ENCODE data around the gene CMSS1. TPM values are rescaled to one million over a fixed set of nuclear protein-coding genes. Genes with fewer than 3 reads are reported as not detected.
"Not testable (repeated sequence)": the region's sequence is repeated elsewhere in the genome, so short reads cannot be mapped to it uniquely, and the experiment has no call there.

The CMSS1 gene
- total RNA-seq, 2 experiments from 2014 or later, result 42.1 to 42.6 TPM

GRCh38 chr3:99823723-99824711, 6.4 kb downstream of the CMSS1 start:
- H3K4me1 Mint-ChIP-seq (ENCODE audit: low read depth), result peaks cover 17% of the 10 kb centered on the region
- peak overlapping the region; percentile 22 for H3K27ac Mint-ChIP-seq
- H3K27me3 Mint-ChIP-seq (ENCODE audit: low read depth), result no peaks in the 10 kb centered on the region
- DNase-seq, result no peak
- no peaks in the 10 kb centered on the region for H3K9me3 Mint-ChIP-seq (ENCODE audit: insufficient read depth)
- H3K4me3 Mint-ChIP-seq, result no peak overlapping the region
- H3K36me3 Mint-ChIP-seq (ENCODE audit: low read depth), result peaks cover 6% of the 10 kb centered on the region
- ChIA-PET CTCF (interaction anchor here (0.9 to 5.1 kb wide), 3 partner anchors 8 to 437 kb away, joined by 4 to 35 read pairs (median 4); partner anchors contain the start of gene TBC1D23), POLR2A (interaction anchor here (0.5 kb wide), 1 partner anchor 1238 kb away, joined by 3 read pairs; no protein-coding TSS in a partner anchor)
- no peak for ATAC-seq

DNA sequence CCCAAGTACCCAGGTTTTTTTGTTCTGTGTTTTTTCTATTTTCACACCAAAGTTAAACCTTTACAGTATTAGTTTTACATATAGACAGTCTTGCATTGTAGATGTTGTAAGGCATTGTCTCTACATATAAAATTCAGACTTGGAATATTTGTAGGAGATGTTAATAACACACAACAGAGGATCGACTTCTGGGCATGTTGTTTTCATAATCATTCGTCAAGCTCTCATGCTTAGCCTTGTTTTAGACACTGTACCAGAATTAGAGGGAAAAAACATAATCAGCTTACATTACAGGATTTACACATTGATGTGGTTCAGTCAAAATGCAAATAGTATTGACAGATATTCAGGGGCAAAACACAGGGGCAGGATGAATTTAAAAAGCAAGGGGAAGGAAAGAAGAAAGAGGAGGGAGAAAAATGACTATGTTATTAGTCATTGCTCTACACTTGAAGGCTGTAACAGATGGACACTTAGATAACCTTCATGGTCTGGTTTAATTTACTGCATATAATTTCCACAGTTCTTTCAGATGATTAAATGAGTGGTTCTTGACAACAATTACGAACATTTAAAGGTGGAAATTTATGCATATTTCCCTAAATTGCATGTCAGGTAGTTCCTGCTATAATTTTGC, 7.5 kb downstream of the CMSS1 start:
- ATAC-seq (no peak), DNase-seq (no peak)
- POLR2A ChIA-PET, result no interaction called here
- Mint-ChIP-seq H3K4me1 (ENCODE audit: low read depth) (peaks cover 8% of the 10 kb centered on the region), H3K27ac (no peak overlapping the region), H3K4me3 (no peak overlapping the region), H3K27me3 (ENCODE audit: low read depth) (no peaks in the 10 kb centered on the region), H3K36me3 (ENCODE audit: low read depth) (peaks cover 2% of the 10 kb centered on the region), H3K9me3 (ENCODE audit: insufficient read depth) (no peaks in the 10 kb centered on the region)
- CTCF ChIA-PET, result interaction anchor here (1.0 to 5.1 kb wide), 2 partner anchors 7 to 9 kb away, joined by 5 to 35 read pairs; no protein-coding TSS in a partner anchor

GRCh38 chr3:99829844-99830243, 12.2 kb downstream of the CMSS1 start:
- ChIA-PET POLR2A (no interaction called here), CTCF (interaction anchor here (1.5 to 5.7 kb wide), 2 partner anchors 46 to 426 kb away, joined by 3 to 78 read pairs; no protein-coding TSS in a partner anchor)
- Mint-ChIP-seq H3K4me3 (no peak overlapping the region), H3K4me1 (ENCODE audit: low read depth) (peaks cover 9% of the 10 kb centered on the region), H3K9me3 (ENCODE audit: insufficient read depth) (no peaks in the 10 kb centered on the region), H3K27ac (no peak overlapping the region), H3K36me3 (ENCODE audit: low read depth) (no peaks in the 10 kb centered on the region), H3K27me3 (ENCODE audit: low read depth) (no peaks in the 10 kb centered on the region)
- DNase-seq, result no peak
- ATAC-seq, result no peak

DNA sequence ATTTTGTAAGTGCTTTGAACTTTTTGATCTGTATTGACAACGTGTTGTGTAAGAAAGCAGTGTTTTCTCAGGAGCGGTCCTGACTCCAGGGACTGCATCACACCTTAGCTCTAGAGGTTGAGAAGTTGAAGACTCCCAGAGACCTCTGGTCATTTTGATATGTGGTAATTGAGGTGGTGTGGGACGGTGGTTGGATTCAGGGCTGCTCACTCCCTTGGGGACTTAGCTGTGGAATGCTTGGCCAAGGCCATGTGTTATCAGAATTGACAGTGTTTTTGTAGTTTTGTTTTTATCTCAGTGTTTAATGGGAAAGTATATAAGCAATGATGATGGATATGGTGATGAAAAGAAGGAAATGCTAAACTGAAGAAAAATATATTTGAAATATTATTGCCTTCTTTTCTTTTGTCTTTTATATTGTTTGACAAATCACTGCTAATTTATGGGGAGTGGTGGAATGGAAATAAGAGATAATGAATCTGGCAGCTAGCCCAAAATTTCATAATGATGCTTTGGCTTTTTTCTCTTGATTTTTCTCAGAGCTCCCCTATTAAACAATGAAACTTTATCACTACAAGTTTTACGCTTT, 16.0 kb downstream of the CMSS1 start:
- no peak for DNase-seq
- Mint-ChIP-seq H3K4me1 (ENCODE audit: low read depth) (peaks cover 3% of the 10 kb centered on the region), H3K4me3 (no peak overlapping the region), H3K27me3 (ENCODE audit: low read depth) (no peaks in the 10 kb centered on the region), H3K9me3 (ENCODE audit: insufficient read depth) (no peaks in the 10 kb centered on the region), H3K27ac (no peak overlapping the region), H3K36me3 (ENCODE audit: low read depth) (no peaks in the 10 kb centered on the region)
- CTCF ChIA-PET, result interaction anchor here (1.0 to 5.7 kb wide), 9 partner anchors 8 to 756 kb away, joined by 3 to 78 read pairs (median 5); partner anchors contain the start of gene CMSS1
- POLR2A ChIA-PET, result interaction anchor here (0.6 kb wide), 1 partner anchor 214 kb away, joined by 5 read pairs; no protein-coding TSS in a partner anchor
- ATAC-seq, result no peak

GRCh38 chr3:99834211-99834957, 16.7 kb downstream of the CMSS1 start:
- H3K4me3 Mint-ChIP-seq, result no peak overlapping the region
- H3K27ac Mint-ChIP-seq, result no peak overlapping the region
- ChIA-PET POLR2A (interaction anchor here (0.6 kb wide), 1 partner anchor 214 kb away, joined by 5 read pairs; no protein-coding TSS in a partner anchor), CTCF (interaction anchor here (1.0 to 5.7 kb wide), 6 partner anchors 9 to 755 kb away, joined by 4 to 78 read pairs (median 4); partner anchors contain the start of gene CMSS1)
- ATAC-seq (no peak), DNase-seq (no peak)
- no peaks in the 10 kb centered on the region for H3K36me3 Mint-ChIP-seq (ENCODE audit: low read depth)
- no peaks in the 10 kb centered on the region for H3K9me3 Mint-ChIP-seq (ENCODE audit: insufficient read depth)
- H3K4me1 Mint-ChIP-seq (ENCODE audit: low read depth), result peaks cover 3% of the 10 kb centered on the region
- H3K27me3 Mint-ChIP-seq (ENCODE audit: low read depth), result no peaks in the 10 kb centered on the region

DNA sequence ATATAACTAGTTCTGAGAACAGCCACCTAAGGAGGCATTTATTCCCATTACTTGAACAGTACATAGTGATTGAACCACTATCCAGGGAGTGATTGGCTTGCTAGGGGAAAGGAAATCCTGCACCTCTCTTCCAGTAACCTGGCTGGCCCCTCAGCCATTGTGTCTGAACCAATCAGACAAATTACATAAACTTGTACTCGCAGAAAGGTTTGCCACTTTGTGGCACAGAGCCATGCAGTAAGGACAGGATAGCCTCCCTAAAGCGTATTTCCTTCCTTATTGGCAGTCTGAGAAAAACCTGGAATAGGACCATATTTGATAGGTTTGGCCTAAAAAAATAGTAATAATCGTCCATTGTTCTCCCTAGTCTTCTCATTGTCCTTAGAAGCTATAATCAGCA, 19.0 kb downstream of the CMSS1 start:
- CTCF ChIA-PET, result interaction anchor here (1.5 to 1.9 kb wide), 2 partner anchors 9 to 417 kb away, joined by 4 to 9 read pairs; no protein-coding TSS in a partner anchor
- ATAC-seq (no peak), DNase-seq (no peak)
- Mint-ChIP-seq H3K36me3 (ENCODE audit: low read depth) (no peaks in the 10 kb centered on the region), H3K4me1 (ENCODE audit: low read depth) (peaks cover 3% of the 10 kb centered on the region), H3K4me3 (no peak overlapping the region), H3K9me3 (ENCODE audit: insufficient read depth) (no peaks in the 10 kb centered on the region), H3K27ac (no peak overlapping the region), H3K27me3 (ENCODE audit: low read depth) (no peaks in the 10 kb centered on the region)
- POLR2A ChIA-PET, result no interaction called here

DNA sequence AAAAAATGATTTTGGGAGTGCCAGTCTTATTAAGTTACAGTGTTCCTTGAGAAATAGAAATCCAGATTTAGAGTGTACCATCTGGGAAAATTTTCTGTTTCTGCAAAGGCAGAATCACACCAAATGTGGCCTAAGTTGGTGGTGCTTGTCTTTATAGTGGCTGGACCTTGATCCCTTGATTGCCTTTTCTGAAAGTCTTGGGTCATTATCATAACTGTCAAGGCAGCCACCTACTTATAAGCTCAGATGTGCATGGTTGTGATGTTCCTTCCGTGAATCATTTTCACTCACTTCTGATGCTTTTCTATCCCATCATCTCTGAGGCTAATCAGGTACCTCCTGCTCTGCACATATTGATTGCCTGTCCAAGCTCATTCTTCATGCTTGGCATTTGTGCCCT, 20.1 kb downstream of the CMSS1 start:
- DNase-seq (no peak), ATAC-seq (no peak)
- no peaks in the 10 kb centered on the region for H3K9me3 Mint-ChIP-seq (ENCODE audit: insufficient read depth)
- ChIA-PET POLR2A (no interaction called here), CTCF (interaction anchor here (1.5 to 1.9 kb wide), 2 partner anchors 10 to 416 kb away, joined by 4 to 9 read pairs; no protein-coding TSS in a partner anchor)
- no peaks in the 10 kb centered on the region for H3K27me3 Mint-ChIP-seq (ENCODE audit: low read depth)
- no peaks in the 10 kb centered on the region for H3K36me3 Mint-ChIP-seq (ENCODE audit: low read depth)
- no peak overlapping the region for H3K27ac Mint-ChIP-seq
- H3K4me1 Mint-ChIP-seq (ENCODE audit: low read depth), result peaks cover 3% of the 10 kb centered on the region
- no peak overlapping the region for H3K4me3 Mint-ChIP-seq

GRCh38 chr3:99838755-99839154, 21.1 kb downstream of the CMSS1 start:
- Mint-ChIP-seq H3K4me3 (no peak overlapping the region), H3K36me3 (ENCODE audit: low read depth) (no peaks in the 10 kb centered on the region), H3K27ac (no peak overlapping the region), H3K4me1 (ENCODE audit: low read depth) (peaks cover 7% of the 10 kb centered on the region), H3K27me3 (ENCODE audit: low read depth) (no peaks in the 10 kb centered on the region), H3K9me3 (ENCODE audit: insufficient read depth) (no peaks in the 10 kb centered on the region)
- DNase-seq (no peak), ATAC-seq (no peak)
- CTCF ChIA-PET, result interaction anchor here (1.2 to 1.7 kb wide), 2 partner anchors 230 to 415 kb away, joined by 4 to 5 read pairs; no protein-coding TSS in a partner anchor
- POLR2A ChIA-PET, result no interaction called here

DNA sequence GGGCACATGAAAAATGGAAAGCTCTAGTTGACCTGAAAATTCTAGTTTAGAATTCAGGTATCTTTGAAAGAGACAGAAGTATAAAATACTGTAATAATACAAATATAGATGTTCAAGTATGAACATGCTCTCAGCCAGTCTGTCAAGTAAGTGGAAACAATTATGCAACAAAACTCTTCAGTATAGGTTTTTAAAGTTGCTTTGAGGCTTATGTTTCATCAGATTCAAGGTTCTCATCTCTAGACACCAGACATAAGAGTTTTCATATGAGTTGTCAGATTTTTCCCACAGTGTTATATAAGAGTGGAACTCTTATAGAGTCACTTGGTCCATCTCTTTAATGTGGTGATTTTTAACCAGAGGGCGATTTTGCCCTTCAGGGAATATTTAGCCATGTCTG, 22.0 kb downstream of the CMSS1 start:
- ChIA-PET POLR2A (no interaction called here), CTCF (interaction anchor here (1.1 to 2.8 kb wide), 4 partner anchors 11 to 415 kb away, joined by 3 to 18 read pairs (median 4); no protein-coding TSS in a partner anchor)
- Mint-ChIP-seq H3K4me1 (ENCODE audit: low read depth) (peaks cover 12% of the 10 kb centered on the region), H3K9me3 (ENCODE audit: insufficient read depth) (no peaks in the 10 kb centered on the region), H3K36me3 (ENCODE audit: low read depth) (no peaks in the 10 kb centered on the region), H3K27me3 (ENCODE audit: low read depth) (no peaks in the 10 kb centered on the region), H3K27ac (no peak overlapping the region), H3K4me3 (no peak overlapping the region)
- ATAC-seq (no peak), DNase-seq (no peak)

- peaks cover 18% of the 10 kb centered on the region for H3K4me1 Mint-ChIP-seq (ENCODE audit: low read depth)
- H3K27ac Mint-ChIP-seq; H3K36me3 Mint-ChIP-seq (ENCODE audit: low read depth); H3K4me3 Mint-ChIP-seq; H3K27me3 Mint-ChIP-seq (ENCODE audit: low read depth); ATAC-seq; DNase-seq; POLR2A ChIA-PET; H3K9me3 Mint-ChIP-seq (ENCODE audit: insufficient read depth): not testable (repeated sequence)
- CTCF ChIA-PET, result interaction anchor here (0.9 to 2.8 kb wide), 6 partner anchors 10 to 419 kb away, joined by 3 to 18 read pairs (median 6); partner anchors contain the start of gene TBC1D23
Measured at GRCh38 chr3:99841949-99842348, 24.3 kb downstream of the CMSS1 start.
